Natural killer cell (primary cell): ENCODE measurements around the gene CTIF. TPM values are rescaled to one million over a fixed set of nuclear protein-coding genes. Genes with fewer than 3 reads are reported as not detected.

ENCODE experiments used
- ATAC-seq, 3 donors: fragments of 150-1000 bp in 2 of 3; fragments of 200-7000 bp in 1 of 3; cut with Tn5 transposase; 1 replicate in 1 of 3; 2 replicates in 2 of 3; pipeline ENCODE4 v1.10.0; 2021; ENCODE audit warnings: mild to moderate bottlenecking in 2 of 3, moderate library complexity in 2 of 3
- DNase-seq, 2 donors: peaks; one replicate each; pipeline versions ENCODE4 v3.0.0 to v3.0.0-alpha.2; 2013 to 2021; ENCODE audit warnings: mixed read lengths in 1 of 2
- H3K27ac ChIP-seq: one replicate; pipeline ENCODE4 v1.5.1; 2013; ENCODE audit warnings: mild to moderate bottlenecking, low read length
- H3K27me3 ChIP-seq: one replicate; pipeline ENCODE4 v1.6.1; 2013; ENCODE audit warnings: low read length; ENCODE audit not compliant: control insufficient read depth, insufficient read depth
- H3K36me3 ChIP-seq: one replicate; pipeline ENCODE4 v1.6.1; 2013; ENCODE audit warnings: low read length; ENCODE audit not compliant: control insufficient read depth, insufficient read depth
- H3K4me1 ChIP-seq: one replicate; pipeline ENCODE4 v1.6.1; 2013; ENCODE audit warnings: low read length; ENCODE audit not compliant: control insufficient read depth, insufficient read depth
- H3K4me3 ChIP-seq: one replicate; pipeline ENCODE4 v1.5.1; 2013; ENCODE audit warnings: low read length
- H3K9me3 ChIP-seq: one replicate; pipeline ENCODE4 v1.6.1; 2013; ENCODE audit warnings: low read length; ENCODE audit not compliant: control insufficient read depth, insufficient read depth
- H3K27ac Mint-ChIP-seq, 2 donors: one replicate each; pipeline ENCODE4 v1.8.0; 2022; ENCODE audit warnings: mild to moderate bottlenecking in 2 of 2, mixed read lengths in 2 of 2, moderate library complexity in 1 of 2
- H3K27me3 Mint-ChIP-seq, 2 donors: one replicate each; pipeline ENCODE4 v1.8.0; 2022; ENCODE audit warnings: low read depth in 2 of 2, mixed read lengths in 2 of 2
- H3K36me3 Mint-ChIP-seq: one replicate; pipeline ENCODE4 v1.8.0; 2022; ENCODE audit warnings: mixed read lengths
- H3K4me1 Mint-ChIP-seq, 2 donors: one replicate each; pipeline ENCODE4 v1.8.0; 2022; ENCODE audit warnings: mixed read lengths in 2 of 2
- H3K4me3 Mint-ChIP-seq: one replicate; pipeline ENCODE4 v1.8.0; 2022; ENCODE audit warnings: mild to moderate bottlenecking, moderate library complexity, mixed read lengths
- H3K9me3 Mint-ChIP-seq, 2 donors: one replicate each; pipeline ENCODE4 v1.8.0; 2022; ENCODE audit warnings: mixed read lengths in 2 of 2
- WGBS: methylation state at CpG from one replicate; pipeline ENCODE4 v1.1.7; 2013; ENCODE audit warnings: missing lambda C conversion rate; ENCODE audit not compliant: insufficient coverage; 5-methylcytosine and 5-hydroxymethylcytosine counted together
- intact Hi-C: fragments of 100-400 bp; cut with micrococcal nuclease; formaldehyde crosslinking; loops from one replicate; pipeline ENCODE4 v1.14.2; 2022
- total RNA-seq, 4 donors: library from RNA; stranded (reverse); fragments of 120-200 nt in 1 of 4; gene quantifications; one replicate each; pipeline versions ENCODE4 v1.2.3 to v1.2.4, GENCODE V29; 2013 to 2022
- TF ChIP-seq, protein P1 (sequence below): fragments of 200-600 bp; IDR thresholded peaks from one replicate; pipeline ENCODE4 v1.8.0; 2022; ENCODE audit warnings: antibody characterized with exemption

Gene CTIF
- total RNA-seq, 3 donors from 2014 or later (not counting 1 experiment from before 2014, with no cell fraction given) = 6.9 to 10.2 (median 8.2) TPM

DNA sequence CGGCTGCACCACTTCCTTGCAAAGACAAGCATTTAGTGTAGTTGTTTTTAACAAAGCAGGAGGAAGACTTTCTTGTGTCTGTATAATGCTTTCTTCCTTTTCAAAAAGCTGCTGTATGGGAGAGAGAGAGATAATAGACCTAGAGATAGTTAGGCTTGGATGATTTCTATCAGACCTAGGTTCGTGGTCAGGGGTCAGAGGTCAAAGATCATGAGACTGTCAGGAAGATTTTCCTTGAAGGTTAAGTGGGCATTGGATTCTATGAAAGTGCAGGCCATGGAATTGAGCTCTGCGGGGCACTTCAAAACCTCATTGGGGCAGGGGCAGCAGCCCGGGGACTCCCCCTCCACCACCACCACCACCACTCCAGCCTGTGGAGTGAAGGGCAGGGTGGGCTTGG is 164.6 kb downstream of the CTIF start:
- TF ChIP-seq, protein P1, sequence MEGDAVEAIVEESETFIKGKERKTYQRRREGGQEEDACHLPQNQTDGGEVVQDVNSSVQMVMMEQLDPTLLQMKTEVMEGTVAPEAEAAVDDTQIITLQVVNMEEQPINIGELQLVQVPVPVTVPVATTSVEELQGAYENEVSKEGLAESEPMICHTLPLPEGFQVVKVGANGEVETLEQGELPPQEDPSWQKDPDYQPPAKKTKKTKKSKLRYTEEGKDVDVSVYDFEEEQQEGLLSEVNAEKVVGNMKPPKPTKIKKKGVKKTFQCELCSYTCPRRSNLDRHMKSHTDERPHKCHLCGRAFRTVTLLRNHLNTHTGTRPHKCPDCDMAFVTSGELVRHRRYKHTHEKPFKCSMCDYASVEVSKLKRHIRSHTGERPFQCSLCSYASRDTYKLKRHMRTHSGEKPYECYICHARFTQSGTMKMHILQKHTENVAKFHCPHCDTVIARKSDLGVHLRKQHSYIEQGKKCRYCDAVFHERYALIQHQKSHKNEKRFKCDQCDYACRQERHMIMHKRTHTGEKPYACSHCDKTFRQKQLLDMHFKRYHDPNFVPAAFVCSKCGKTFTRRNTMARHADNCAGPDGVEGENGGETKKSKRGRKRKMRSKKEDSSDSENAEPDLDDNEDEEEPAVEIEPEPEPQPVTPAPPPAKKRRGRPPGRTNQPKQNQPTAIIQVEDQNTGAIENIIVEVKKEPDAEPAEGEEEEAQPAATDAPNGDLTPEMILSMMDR = no peak
- Histone ChIP-seq H3K27ac (no peak overlapping the region), H3K27me3 (no peaks in the 10 kb centered on the region), H3K9me3 (no peaks in the 10 kb centered on the region), H3K36me3 (no peaks in the 10 kb centered on the region), H3K4me3 (no peak overlapping the region), H3K4me1 (peaks cover 6% of the 10 kb centered on the region)
- Mint-ChIP-seq H3K4me3 (no peak overlapping the region), H3K27ac (peak overlapping the region in 1 of 2 donors; percentile 48), H3K4me1 (peaks cover 8 to 20% of the 10 kb centered on the region in 2 donors), H3K9me3 (no peaks in the 10 kb centered on the region), H3K36me3 (no peaks in the 10 kb centered on the region), H3K27me3 (no peaks in the 10 kb centered on the region)
- DNase-seq = no peak
- WGBS = 78% methylated on average over 2 of the region's 4 CpGs
- no peak for ATAC-seq
- intact Hi-C loops = no loop called here

DNA sequence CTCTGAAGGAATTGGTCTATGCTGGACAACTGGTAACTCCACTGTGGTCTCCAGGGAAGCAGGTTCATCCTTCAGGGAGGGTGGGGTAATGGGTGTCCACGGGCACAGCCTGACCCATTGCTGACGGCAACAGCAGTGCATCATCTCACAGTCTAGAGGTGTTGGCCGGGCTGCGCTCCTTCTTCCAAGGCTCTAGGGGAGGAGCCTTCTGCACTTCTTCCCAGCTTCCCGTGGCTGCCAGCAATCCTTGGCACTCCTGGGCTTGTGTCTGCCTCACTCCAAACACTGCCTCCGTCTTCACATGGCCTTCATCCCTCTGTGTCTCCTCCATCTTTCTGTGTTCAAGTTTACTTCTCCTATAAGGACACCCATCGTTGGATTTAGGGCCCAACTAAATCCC is 166.2 kb downstream of the CTIF start:
- 89% methylated on average over 7 of the region's 7 CpGs for WGBS
- no peaks in the 10 kb centered on the region for H3K27me3 ChIP-seq
- no peak overlapping the region for H3K27ac Mint-ChIP-seq
- TF ChIP-seq, protein P1 = no peak
- no peaks in the 10 kb centered on the region for H3K36me3 ChIP-seq
- H3K27me3 Mint-ChIP-seq = no peaks in the 10 kb centered on the region
- H3K4me3 Mint-ChIP-seq = no peak overlapping the region
- ATAC-seq (no peak), DNase-seq (no peak)
- H3K4me1 Mint-ChIP-seq = peaks cover 0 to 12% of the 10 kb centered on the region in 2 donors
- H3K27ac ChIP-seq = no peak overlapping the region
- no peaks in the 10 kb centered on the region for H3K9me3 Mint-ChIP-seq
- no peak overlapping the region for H3K4me3 ChIP-seq
- no peaks in the 10 kb centered on the region for H3K4me1 ChIP-seq
- no peaks in the 10 kb centered on the region for H3K36me3 Mint-ChIP-seq
- no peaks in the 10 kb centered on the region for H3K9me3 ChIP-seq
- intact Hi-C loops = no loop called here

DNA sequence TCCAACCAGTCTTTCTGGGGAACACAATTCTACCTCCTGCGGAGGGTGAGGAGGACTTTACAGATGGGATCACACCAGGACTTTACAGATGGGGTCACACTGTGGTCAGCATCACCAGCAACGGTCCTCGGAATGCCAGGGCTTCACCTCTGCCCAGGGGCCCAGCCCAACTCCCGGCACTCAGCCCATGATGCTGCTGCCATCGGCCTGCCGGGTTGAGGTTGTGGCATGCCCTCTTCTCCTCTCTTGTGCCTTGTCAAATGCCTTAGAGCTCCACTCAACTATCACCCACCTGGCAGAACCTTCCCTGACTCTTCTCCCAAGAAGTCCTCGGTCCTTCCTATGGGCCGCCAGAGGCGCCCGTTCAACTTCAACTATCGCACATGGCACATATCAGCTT is 166.7 kb downstream of the CTIF start:
- Mint-ChIP-seq H3K27me3 (no peaks in the 10 kb centered on the region), H3K4me1 (peaks cover 0 to 12% of the 10 kb centered on the region in 2 donors), H3K36me3 (no peaks in the 10 kb centered on the region), H3K9me3 (no peaks in the 10 kb centered on the region), H3K4me3 (no peak overlapping the region), H3K27ac (no peak overlapping the region)
- H3K4me3 ChIP-seq = no peak overlapping the region
- 96% methylated on average over 11 of the region's 11 CpGs for WGBS
- no peaks in the 10 kb centered on the region for H3K4me1 ChIP-seq
- DNase-seq (no peak), ATAC-seq (no peak)
- no peaks in the 10 kb centered on the region for H3K36me3 ChIP-seq
- no peaks in the 10 kb centered on the region for H3K27me3 ChIP-seq
- TF ChIP-seq, protein P1 = no peak
- no peak overlapping the region for H3K27ac ChIP-seq
- intact Hi-C loops = no loop called here
- H3K9me3 ChIP-seq = no peaks in the 10 kb centered on the region

DNA sequence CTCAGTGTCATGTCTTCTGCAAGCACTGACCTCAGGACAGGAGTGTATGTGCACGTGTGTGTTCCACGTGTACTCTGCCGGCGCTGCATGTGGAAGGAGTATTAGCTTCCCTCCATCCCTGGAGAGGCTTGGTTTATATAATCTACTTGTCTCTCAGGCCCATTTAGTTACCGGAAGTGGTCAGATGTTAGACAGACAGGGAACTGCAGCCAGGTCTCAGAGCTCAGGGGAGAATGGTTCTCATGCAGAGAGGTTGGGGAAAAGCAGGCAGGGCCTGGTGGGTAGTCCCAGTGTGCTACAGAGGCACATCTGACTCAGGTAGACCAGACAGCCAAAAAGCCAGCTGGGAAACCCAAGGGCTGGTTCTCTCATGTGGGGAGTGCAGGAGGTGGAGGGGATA is 167.9 kb downstream of the CTIF start:
- H3K27ac Mint-ChIP-seq = no peak overlapping the region
- 83% methylated on average over 5 of the region's 5 CpGs for WGBS
- ATAC-seq (no peak), DNase-seq (no peak)
- intact Hi-C loops = no loop called here
- H3K27me3 Mint-ChIP-seq = no peaks in the 10 kb centered on the region
- H3K4me3 ChIP-seq = no peak overlapping the region
- no peak overlapping the region for H3K4me3 Mint-ChIP-seq
- no peaks in the 10 kb centered on the region for H3K36me3 ChIP-seq
- H3K4me1 ChIP-seq = no peaks in the 10 kb centered on the region
- TF ChIP-seq, protein P1 = no peak
- H3K36me3 Mint-ChIP-seq = no peaks in the 10 kb centered on the region
- H3K27me3 ChIP-seq = no peaks in the 10 kb centered on the region
- H3K9me3 Mint-ChIP-seq = no peaks in the 10 kb centered on the region
- no peaks in the 10 kb centered on the region for H3K9me3 ChIP-seq
- no peak overlapping the region for H3K27ac ChIP-seq
- H3K4me1 Mint-ChIP-seq = peaks cover 0 to 12% of the 10 kb centered on the region in 2 donors
